Ectodermal cell (in vitro differentiated cells): ENCODE data around the gene SHD.
"Not testable (repeated sequence)": the region's sequence is repeated elsewhere in the genome, so short reads cannot be mapped to it uniquely, and the experiment has no call there.

Experiments used
- H3K27ac ChIP-seq: 2 replicates; pipeline ENCODE4 v1.7.0; 2013; ENCODE audit warnings: mild to moderate bottlenecking, low read depth, low read length; ENCODE audit not compliant: insufficient read depth, poor library complexity, severe bottlenecking
- H3K27me3 ChIP-seq: 2 replicates; pipeline ENCODE4 v1.7.0; 2013; ENCODE audit warnings: mild to moderate bottlenecking, low read length; ENCODE audit not compliant: insufficient read depth, control insufficient read depth, poor library complexity, severe bottlenecking
- H3K36me3 ChIP-seq: one replicate; pipeline ENCODE4 v1.7.0; 2013; ENCODE audit warnings: low read length; ENCODE audit not compliant: control insufficient read depth, insufficient read depth
- H3K4me1 ChIP-seq: one replicate; pipeline ENCODE4 v1.7.0; 2013; ENCODE audit warnings: low read length; ENCODE audit not compliant: control insufficient read depth, insufficient read depth
- H3K4me3 ChIP-seq: 2 replicates; pipeline ENCODE4 v1.7.0; 2013; ENCODE audit warnings: low read depth, low read length, control low read depth; ENCODE audit not compliant: insufficient read depth
- H3K9me3 ChIP-seq: 2 replicates; pipeline ENCODE4 v1.7.0; 2013; ENCODE audit warnings: mild to moderate bottlenecking, low read length, moderate library complexity; ENCODE audit not compliant: control insufficient read depth
- WGBS, 2 experiments: methylation state at CpG; one replicate each; pipeline ENCODE4 v1.1.7; 2013; ENCODE audit warnings: missing lambda C conversion rate in 2 of 2; 5-methylcytosine and 5-hydroxymethylcytosine counted together

The SHD gene

DNA sequence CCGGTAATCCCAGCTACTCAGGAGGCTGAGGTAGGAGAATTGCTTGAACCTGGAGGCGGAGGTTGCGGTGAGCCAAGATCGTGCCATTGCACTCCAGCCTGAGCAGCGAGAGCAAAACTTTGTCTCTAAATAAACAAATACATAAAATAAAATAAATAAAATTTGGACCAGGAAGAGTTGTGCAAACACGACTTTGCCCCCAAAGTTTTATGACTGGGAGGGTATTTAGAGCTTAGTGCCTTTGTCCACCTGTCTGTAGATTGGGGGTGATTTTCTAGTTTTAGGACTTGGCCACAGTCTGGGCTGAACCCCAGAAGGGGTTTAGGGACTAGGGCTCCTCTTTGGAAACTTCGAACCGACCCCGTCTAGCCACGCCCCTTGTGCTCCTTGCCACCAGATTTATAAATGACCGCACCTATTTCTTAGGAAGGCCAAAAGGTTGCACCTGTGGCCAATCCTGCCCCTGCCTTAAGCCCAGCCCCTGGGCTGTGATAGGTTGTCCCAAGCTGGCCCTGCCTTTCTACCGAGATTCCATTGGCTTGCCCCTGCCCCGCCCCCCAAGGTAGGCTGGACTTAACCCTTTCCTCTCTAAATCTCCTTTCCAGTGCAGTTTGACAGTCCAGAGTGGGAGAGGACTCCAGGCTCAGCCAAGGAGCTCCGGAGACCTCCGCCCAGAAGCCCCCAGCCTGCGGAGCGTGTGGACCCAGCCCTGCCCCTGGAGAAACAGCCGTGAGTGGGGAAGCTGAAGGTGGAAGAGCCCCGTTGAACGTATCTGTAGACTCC is 5.3 kb downstream of the SHD start:
- Histone ChIP-seq H3K9me3 (no peaks in the 10 kb centered on the region), H3K4me1 (peaks cover 9% of the 10 kb centered on the region), H3K27ac (no peak overlapping the region), H3K36me3 (no peaks in the 10 kb centered on the region), H3K4me3 (no peak overlapping the region), H3K27me3 (peaks cover 49% of the 10 kb centered on the region)
- WGBS, 2 experiments: 52 to 53% methylated on average over 19 to 20 of the region's 20 CpGs

DNA sequence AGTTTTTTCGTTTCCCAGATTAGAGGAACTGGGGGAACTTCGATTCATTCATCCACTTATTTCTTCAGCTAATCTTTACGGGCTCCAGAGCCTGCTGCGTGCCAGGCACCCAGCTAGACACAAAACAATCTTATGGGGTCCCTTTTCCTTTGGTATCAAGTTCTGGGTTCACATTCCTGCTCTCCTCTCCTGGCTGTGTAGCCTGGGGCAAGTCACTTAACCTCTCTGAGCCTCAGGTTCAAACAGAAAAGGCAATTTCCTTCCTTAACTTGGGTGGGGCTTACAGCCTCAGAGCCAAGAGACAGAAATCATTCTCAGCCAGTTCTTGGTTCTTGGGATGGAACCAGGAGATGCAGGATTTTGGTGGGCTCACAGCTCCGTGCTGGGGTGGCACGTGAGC is 5.9 kb downstream of the SHD start:
- Histone ChIP-seq H3K9me3 (no peaks in the 10 kb centered on the region), H3K4me3 (no peak overlapping the region), H3K27ac (no peak overlapping the region), H3K27me3 (peaks cover 43% of the 10 kb centered on the region), H3K4me1 (peaks cover 3% of the 10 kb centered on the region), H3K36me3 (no peaks in the 10 kb centered on the region)
- 85 to 90% methylated on average over 6 of the region's 6 CpGs for WGBS, 2 experiments

- not testable (repeated sequence) for H3K4me3 ChIP-seq, H3K36me3 ChIP-seq, H3K27ac ChIP-seq, H3K9me3 ChIP-seq, H3K4me1 ChIP-seq
- 89 to 93% methylated on average over 4 of the region's 4 CpGs for WGBS, 2 experiments
- peaks cover 31% of the 10 kb centered on the region for H3K27me3 ChIP-seq
These were observed 7.1 kb downstream of the SHD start for GRCh38 chr19:4286141-4286540.

- Histone ChIP-seq H3K4me3 (no peak overlapping the region), H3K36me3 (no peaks in the 10 kb centered on the region), H3K27me3 (peaks cover 10% of the 10 kb centered on the region), H3K27ac (no peak overlapping the region), H3K4me1 (peaks cover 11% of the 10 kb centered on the region), H3K9me3 (no peaks in the 10 kb centered on the region)
- 84 to 85% methylated on average over 16 of the region's 16 CpGs for WGBS, 2 experiments
These were observed 9.2 kb downstream of the SHD start for GRCh38 chr19:4288091-4288777.

GRCh38 chr19:4291184-4291732 is 12.2 kb downstream of the SHD start:
- Histone ChIP-seq H3K9me3 (no peaks in the 10 kb centered on the region), H3K27me3 (no peaks in the 10 kb centered on the region), H3K4me1 (peaks cover 11% of the 10 kb centered on the region), H3K27ac (no peak overlapping the region), H3K36me3 (no peaks in the 10 kb centered on the region), H3K4me3 (no peak overlapping the region)
- 67 to 69% methylated on average over 8 of the region's 8 CpGs for WGBS, 2 experiments

GRCh38 chr19:4292515-4292914 is 13.4 kb downstream of the SHD start:
- peaks cover 11% of the 10 kb centered on the region for H3K4me1 ChIP-seq
- H3K36me3 ChIP-seq: no peaks in the 10 kb centered on the region
- H3K27me3 ChIP-seq: no peaks in the 10 kb centered on the region
- WGBS, 2 experiments: 90 to 92% methylated on average over 15 of the region's 15 CpGs
- no peak overlapping the region for H3K27ac ChIP-seq
- no peak overlapping the region for H3K4me3 ChIP-seq
- H3K9me3 ChIP-seq: no peaks in the 10 kb centered on the region

GRCh38 chr19:4294389-4294788 is 15.3 kb downstream of the SHD start:
- Histone ChIP-seq H3K4me1 (peaks cover 11% of the 10 kb centered on the region), H3K36me3 (no peaks in the 10 kb centered on the region), H3K9me3 (no peaks in the 10 kb centered on the region), H3K27ac (no peak overlapping the region), H3K27me3 (no peaks in the 10 kb centered on the region), H3K4me3 (no peak overlapping the region)
- WGBS, 2 experiments: 63 to 72% methylated on average over 10 of the region's 10 CpGs

GRCh38 chr19:4295972-4296771 is 17.1 kb downstream of the SHD start:
- Histone ChIP-seq H3K27me3 (no peaks in the 10 kb centered on the region), H3K4me1 (peaks cover 6% of the 10 kb centered on the region), H3K27ac (no peak overlapping the region), H3K36me3 (no peaks in the 10 kb centered on the region), H3K4me3 (no peak overlapping the region), H3K9me3 (no peaks in the 10 kb centered on the region)
- WGBS, 2 experiments: 73 to 75% methylated on average over 14 of the region's 14 CpGs

DNA sequence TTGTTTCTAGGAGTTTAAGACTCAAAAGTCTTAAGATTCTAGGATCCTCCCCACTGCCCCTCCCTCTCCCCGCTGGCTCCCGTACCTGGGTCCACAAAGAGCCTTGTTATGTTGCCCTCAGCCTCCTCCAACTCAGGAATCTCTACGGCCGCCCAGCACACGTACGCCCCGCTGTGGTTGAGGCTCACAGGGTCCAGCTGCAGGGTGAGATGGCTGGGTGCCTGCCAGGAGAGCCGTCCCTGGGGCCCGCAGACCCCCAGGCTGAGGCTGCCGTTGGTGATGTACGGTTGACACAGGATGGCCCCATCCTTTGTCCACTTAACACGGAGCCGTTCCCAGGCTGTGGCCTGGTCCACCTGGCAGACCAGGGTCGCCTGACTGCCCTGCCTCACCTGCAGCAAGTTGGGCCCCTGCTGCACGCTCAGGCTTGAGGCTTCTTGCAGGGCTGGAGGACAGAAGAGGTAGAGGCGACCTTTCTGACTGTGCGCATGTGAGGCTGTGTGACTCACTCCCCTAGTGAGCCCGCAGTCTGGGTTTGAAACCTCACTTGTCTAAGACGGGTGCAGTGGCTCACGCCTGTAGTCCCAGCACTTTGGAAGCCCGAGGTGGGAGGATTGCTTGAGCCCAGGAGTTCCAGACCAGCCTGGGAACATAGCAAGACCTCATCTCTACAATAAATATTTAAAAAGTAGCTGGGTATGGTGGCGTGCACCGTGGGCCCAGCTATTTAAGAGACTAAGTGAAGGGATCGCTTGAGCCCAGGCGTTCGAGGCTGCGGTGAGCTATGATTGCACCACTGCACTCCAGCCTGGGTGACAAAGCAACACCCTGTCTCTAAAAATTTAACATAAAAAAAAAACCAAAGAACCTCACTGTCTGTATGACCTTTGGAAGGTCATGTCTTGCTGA is 19.1 kb downstream of the SHD start:
- Histone ChIP-seq H3K4me3 (no peak overlapping the region), H3K9me3 (no peaks in the 10 kb centered on the region), H3K36me3 (no peaks in the 10 kb centered on the region), H3K27me3 (no peaks in the 10 kb centered on the region), H3K4me1 (peaks cover 4% of the 10 kb centered on the region), H3K27ac (no peak overlapping the region)
- 84 to 86% methylated on average over 27 of the region's 27 CpGs for WGBS, 2 experiments
